Activated CD8-positive, alpha-beta T cell treated with anti-CD3 and anti-CD28 coated beads for 36 hours (primary cell): ENCODE data around the gene OR13C2. TPM values are rescaled to one million over a fixed set of nuclear protein-coding genes. Genes with fewer than 3 reads are reported as not detected.

Source experiments
- total RNA-seq, 2 experiments: library from RNA; stranded (reverse); gene quantifications; one replicate each; pipeline ENCODE4 v1.2.3, GENCODE V29; 2021

OR13C2 gene
- total RNA-seq, 2 experiments from 2014 or later = not detected

Other genes with a start within 250 kb of the OR13C2 start
- gene OR13F1, start 101.4 kb downstream of the OR13C2 start, total RNA-seq = not detected
- gene OR13C4, start 78.4 kb downstream of the OR13C2 start, total RNA-seq = not detected
- gene OR13C3, start 68.8 kb downstream of the OR13C2 start, total RNA-seq = not detected
- gene OR13C8, start 36.5 kb downstream of the OR13C2 start, total RNA-seq = not detected
- gene OR13C5, start 6.2 kb downstream of the OR13C2 start, total RNA-seq = not detected
- not detected for gene OR13C9, start 12.6 kb upstream of the OR13C2 start, total RNA-seq
- not detected for gene OR13D1, start 88.9 kb upstream of the OR13C2 start, total RNA-seq
- 10 to 100 TPM; 12.2 to 12.4 TPM for gene NIPSNAP3A, start 142.1 kb upstream of the OR13C2 start, total RNA-seq
- gene NIPSNAP3B, start 158.5 kb upstream of the OR13C2 start, total RNA-seq = under 1 TPM; 0.45 to 0.63 TPM